ENCODE data around the gene FOXN3. TPM values are rescaled to one million over a fixed set of nuclear protein-coding genes. Genes with fewer than 3 reads are reported as not detected.
A peak's percentile ranks its signal among the peaks of the same experiment; 100 is the strongest.

FOXN3 gene
- total and polyA plus RNA-seq, 10 of the 15 experiments (the other 5 are each of a cell fraction or from before 2014, with no cell fraction given): 4.5 to 68.9 (median 29.7) TPM

GRCh38 chr14:89401761-89402160, 15.3 kb downstream of the FOXN3 start:
- FAIRE-seq: no peak
- H3K9me3 ChIP-seq (replicated peaks; ENCODE audit: control insufficient read depth, insufficient read depth, low read length): no peaks in the 10 kb centered on the region
- BruUV-seq (replicated peaks): TSS peak; percentile 20
- peaks cover 0 to 5% of the 10 kb centered on the region in 2 experiments; a peak in 3 of 4 replicates for H3K36me3 ChIP-seq (ENCODE audit: control insufficient read depth in 2 of 2, insufficient read depth in 2 of 2, low read length in 1 of 2)
- H2AFZ ChIP-seq (ENCODE audit: control insufficient read depth, low read depth, low read length): no peak overlapping the region
- CTCF ChIA-PET: no interaction called here
- no peak overlapping the region for H3K9ac ChIP-seq (ENCODE audit: control insufficient read depth, insufficient read depth, low read length)
- H3K4me3 ChIP-seq: no peak overlapping the region
- RAD21 ChIA-PET (ENCODE audit: unreplicated experiment): interaction anchor here (1.0 kb wide), 1 partner anchor 18 kb away, joined by 3 read pairs; no protein-coding TSS in a partner anchor
- ATAC-seq: no peak
- POLR2A ChIA-PET: interaction anchor here (0.5 to 1.3 kb wide), 2 partner anchors 12 to 1958 kb away, joined by 3 to 4 read pairs; no protein-coding TSS in a partner anchor
- H3K27ac ChIP-seq (ENCODE audit: control insufficient read depth, insufficient read depth): no peak overlapping the region
- WGBS (ENCODE audit: insufficient coverage, insufficient replicate concordance, low lambda C conversion rate, missing lambda C conversion rate): 47% methylated on average over 4 of the region's 4 CpGs
- TF ChIP-seq MXI1 (IDR thresholded peaks at IDR 0.05; ENCODE audit: low read depth, low read length) (no peak), SREBF1 (IDR thresholded peaks at IDR 0.05; ENCODE audit: low read length) (no peak), RAD51 (IDR thresholded peaks at IDR 0.05) (no peak), NFXL1 (IDR thresholded peaks at IDR 0.05; ENCODE audit: borderline replicate concordance) (no peak), TCF3 (IDR thresholded peaks at IDR 0.05; ENCODE audit: borderline replicate concordance, insufficient read depth, low read depth, low read length) (no peak), CBX3 (IDR thresholded peaks at IDR 0.05; ENCODE audit: borderline replicate concordance, low read depth) (no peak), HDAC6 (IDR thresholded peaks at IDR 0.05; ENCODE audit: unreplicated experiment) (no peak), BRCA1 (IDR thresholded peaks at IDR 0.05; ENCODE audit: low read depth, low read length) (no peak), YBX1 (IDR thresholded peaks at IDR 0.05) (no peak), MEF2A (IDR thresholded peaks at IDR 0.05; ENCODE audit: insufficient read depth, low read depth, low read length) (no peak), E2F8 (IDR thresholded peaks at IDR 0.05; ENCODE audit: low read depth, partially characterized antibody) (no peak), BCLAF1 (IDR thresholded peaks at IDR 0.05) (no peak)
- SMC1A ChIA-PET (ENCODE audit: uncharacterized antibody, unreplicated experiment): interaction anchor here (0.7 to 2.8 kb wide), 4 partner anchors 13 to 18 kb away, joined by 3 to 16 read pairs (median 6); no protein-coding TSS in a partner anchor
- no peaks in the 10 kb centered on the region for H3K4me1 ChIP-seq (ENCODE audit: control insufficient read depth, insufficient read depth, low read length)
- no peaks in the 10 kb centered on the region for H3K27me3 ChIP-seq (replicated peaks in 1 of 2; ENCODE audit: control insufficient read depth in 2 of 2, insufficient read depth in 2 of 2, low read length in 1 of 2)
- H3K4me2 ChIP-seq (ENCODE audit: control insufficient read depth, insufficient read depth): no peak overlapping the region
- H3K79me2 ChIP-seq (ENCODE audit: control insufficient read depth, insufficient read depth, low read length): peaks cover 73% of the 10 kb centered on the region
- intact Hi-C loops (cut with micrococcal nuclease; ENCODE audit: unreplicated experiment): no loop called here
- in situ Hi-C loops (cut with MboI): no loop called here
- no peak for DNase-seq (ENCODE audit: low read depth, low spot score)
- H4K20me1 ChIP-seq (ENCODE audit: control insufficient read depth, insufficient read depth): no peaks in the 10 kb centered on the region
